HG03520 (cell line): Measurements from ENCODE around the gene PLEKHJ1.

Experiments used
- ATAC-seq: cut with Tn5 transposase; IDR thresholded peaks from one replicate; pipeline ENCODE4 v1.9.1; 2021; ENCODE audit warnings: mild to moderate bottlenecking, moderate library complexity; ENCODE audit not compliant: unreplicated experiment

The PLEKHJ1 gene

GRCh38 chr19:2270157-2270422, 34.0 kb upstream of the PLEKHJ1 start:
- no peak for ATAC-seq

GRCh38 chr19:2269244-2270156, 33.4 kb upstream of the PLEKHJ1 start:
- peak; percentile 58 for ATAC-seq

GRCh38 chr19:2268861-2269243, 32.7 kb upstream of the PLEKHJ1 start:
- no peak for ATAC-seq

- no peak for ATAC-seq
These were observed 32.3 kb upstream of the PLEKHJ1 start for GRCh38 chr19:2268480-2268830.

GRCh38 chr19:2266183-2266993, 30.3 kb upstream of the PLEKHJ1 start:
- no peak for ATAC-seq

GRCh38 chr19:2261438-2262172, 25.5 kb upstream of the PLEKHJ1 start:
- ATAC-seq, result no peak

GRCh38 chr19:2260341-2260805, 24.2 kb upstream of the PLEKHJ1 start:
- no peak for ATAC-seq

- no peak for ATAC-seq
These were observed 23.2 kb upstream of the PLEKHJ1 start for GRCh38 chr19:2259336-2259735.

- no peak for ATAC-seq
These were observed 20.0 kb upstream of the PLEKHJ1 start, which contains the start of gene JSRP1 for GRCh38 chr19:2255982-2256685. Gene JSRP1 (minus strand): TSS chr19:2256417. CDS start chr19:2255314, 1,103 bp downstream.

- ATAC-seq, result no peak
These were observed 19.1 kb upstream of the PLEKHJ1 start for GRCh38 chr19:2255112-2255845.

- ATAC-seq, result no peak
These were observed 18.1 kb upstream of the PLEKHJ1 start for GRCh38 chr19:2254064-2254872.

- no peak for ATAC-seq
These were observed 17.3 kb upstream of the PLEKHJ1 start for GRCh38 chr19:2253106-2254063.

GRCh38 chr19:2252797-2253105, 16.6 kb upstream of the PLEKHJ1 start:
- ATAC-seq, result no peak

- ATAC-seq, result no peak
These were observed 16.1 kb upstream of the PLEKHJ1 start for GRCh38 chr19:2252055-2252796.

- ATAC-seq, result no peak
These were observed 15.3 kb upstream of the PLEKHJ1 start for GRCh38 chr19:2251106-2252054.

GRCh38 chr19:2250766-2251105, 14.6 kb upstream of the PLEKHJ1 start:
- no peak for ATAC-seq
